Testis (tissue), 3 donors: ENCODE measurements around the gene GPHN. TPM values are rescaled to one million over a fixed set of nuclear protein-coding genes. Genes with fewer than 3 reads are reported as not detected.

Experiments
- DNase-seq: peaks from one replicate; pipeline ENCODE4 v3.0.0-alpha.2; 2019
- H3K27ac ChIP-seq, 2 donors: fragments of 200-600 bp; sonication (generic); one replicate each; pipeline ENCODE4 v1.5.1; 2019
- H3K27me3 ChIP-seq: fragments of 200-600 bp; sonication (generic); one replicate; pipeline ENCODE4 v1.5.1; 2019
- H3K36me3 ChIP-seq: fragments of 200-600 bp; sonication (generic); one replicate; pipeline ENCODE4 v1.5.1; 2017; ENCODE audit warnings: low read depth; ENCODE audit errors: missing control alignments
- H3K4me1 ChIP-seq: fragments of 200-600 bp; sonication (generic); one replicate; pipeline ENCODE4 v1.5.1; 2019
- H3K4me3 ChIP-seq, 2 donors: fragments of 200-600 bp; sonication (generic); one replicate each; pipeline ENCODE4 v1.5.1; 2017 to 2019
- H3K9me3 ChIP-seq: fragments of 200-600 bp; sonication (generic); one replicate; pipeline ENCODE4 v1.5.1; 2017
- CTCF ChIP-seq, 3 experiments: fragments of 450-650 bp in 2 of 3; fragments of 200-600 bp in 1 of 3; sonication (generic) in 1 of 3; IDR thresholded peaks; one replicate each; pipeline ENCODE4 v1.5.1; 2016 to 2019; ENCODE audit warnings: antibody characterized with exemption in 3 of 3, mild to moderate bottlenecking in 2 of 3, moderate library complexity in 1 of 3
- POLR2A ChIP-seq: fragments of 450-650 bp; IDR thresholded peaks from one replicate; pipeline ENCODE4 v1.6.1; 2017; ENCODE audit warnings: antibody characterized with exemption, mild to moderate bottlenecking, moderate library complexity
- WGBS, 2 donors: methylation state at CpG; one replicate each; pipeline ENCODE4 v1.1.5; 2018; 5-methylcytosine and 5-hydroxymethylcytosine counted together
- intact Hi-C: fragments of 100-400 bp; cut with DNase I; formaldehyde crosslinking; loops from one replicate; pipeline ENCODE4 v1.15.1; 2023; ENCODE audit warnings: low total_unique reads
- polyA plus RNA-seq: library from polyadenylated mRNA; stranded (reverse); fragments of 350-450 nt; fragmentation: Illumina TruSeq; extraction: RNeasy Lipid Tissue Mini Kit (QIAGEN cat#74804); gene quantifications from one replicate; pipeline ENCODE4 v1.2.3, GENCODE V29; 2014; ENCODE audit warnings: low read depth, low replicate concordance; ENCODE audit not compliant: insufficient read depth
- total RNA-seq, 2 donors: library from RNA; depleted of rRNA; stranded (reverse); fragments of >200 nt; gene quantifications; one replicate each; pipeline ENCODE4 v1.2.3, GENCODE V29; 2016

Gene GPHN
- total and polyA plus RNA-seq, 3 donors from 2014 or later: 14.2 to 26.5 (median 25.4) TPM

DNA sequence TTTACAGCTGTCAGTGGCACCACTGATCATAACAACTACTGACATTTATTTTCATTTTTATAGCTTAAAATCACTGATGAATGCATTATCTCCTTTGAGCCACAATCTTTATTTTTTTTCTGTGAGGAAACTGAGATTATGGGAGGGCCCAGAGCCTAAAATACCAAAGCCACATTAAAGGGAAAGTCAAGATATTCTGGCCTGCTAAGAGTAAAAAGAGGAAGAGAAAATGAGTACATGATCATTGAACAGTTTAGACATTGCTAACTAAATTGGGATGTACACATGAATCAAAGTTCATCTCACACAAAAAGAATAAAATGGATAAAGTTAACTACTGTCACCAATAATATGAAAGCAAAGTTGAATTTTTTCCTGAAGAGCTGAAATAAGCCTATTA lies 510.8 kb downstream of the GPHN start:
- Histone ChIP-seq H3K4me1 (no peaks in the 10 kb centered on the region), H3K36me3 (no peaks in the 10 kb centered on the region), H3K27ac (no peak overlapping the region), H3K9me3 (no peaks in the 10 kb centered on the region), H3K27me3 (no peaks in the 10 kb centered on the region), H3K4me3 (no peak overlapping the region)
- TF ChIP-seq POLR2A (no peak), CTCF (IDR thresholded peaks at IDR 0.05) (no peak)
- intact Hi-C loops: no loop called here
- no peak for DNase-seq

- WGBS, 2 donors: 94% methylated on average over 3 of the region's 3 CpGs
- no peak for DNase-seq
- no peaks in the 10 kb centered on the region for H3K36me3 ChIP-seq
- no peaks in the 10 kb centered on the region for H3K4me1 ChIP-seq
- no peaks in the 10 kb centered on the region for H3K27me3 ChIP-seq
- no peak overlapping the region for H3K4me3 ChIP-seq
- no peaks in the 10 kb centered on the region for H3K9me3 ChIP-seq
- no peak for TF ChIP-seq CTCF (IDR thresholded peaks at IDR 0.05)
- no peak for TF ChIP-seq POLR2A
- no peak overlapping the region for H3K27ac ChIP-seq
- intact Hi-C loops: no loop called here
Observed at GRCh38 chr14:67019796-67020195, 511.8 kb downstream of the GPHN start.

DNA sequence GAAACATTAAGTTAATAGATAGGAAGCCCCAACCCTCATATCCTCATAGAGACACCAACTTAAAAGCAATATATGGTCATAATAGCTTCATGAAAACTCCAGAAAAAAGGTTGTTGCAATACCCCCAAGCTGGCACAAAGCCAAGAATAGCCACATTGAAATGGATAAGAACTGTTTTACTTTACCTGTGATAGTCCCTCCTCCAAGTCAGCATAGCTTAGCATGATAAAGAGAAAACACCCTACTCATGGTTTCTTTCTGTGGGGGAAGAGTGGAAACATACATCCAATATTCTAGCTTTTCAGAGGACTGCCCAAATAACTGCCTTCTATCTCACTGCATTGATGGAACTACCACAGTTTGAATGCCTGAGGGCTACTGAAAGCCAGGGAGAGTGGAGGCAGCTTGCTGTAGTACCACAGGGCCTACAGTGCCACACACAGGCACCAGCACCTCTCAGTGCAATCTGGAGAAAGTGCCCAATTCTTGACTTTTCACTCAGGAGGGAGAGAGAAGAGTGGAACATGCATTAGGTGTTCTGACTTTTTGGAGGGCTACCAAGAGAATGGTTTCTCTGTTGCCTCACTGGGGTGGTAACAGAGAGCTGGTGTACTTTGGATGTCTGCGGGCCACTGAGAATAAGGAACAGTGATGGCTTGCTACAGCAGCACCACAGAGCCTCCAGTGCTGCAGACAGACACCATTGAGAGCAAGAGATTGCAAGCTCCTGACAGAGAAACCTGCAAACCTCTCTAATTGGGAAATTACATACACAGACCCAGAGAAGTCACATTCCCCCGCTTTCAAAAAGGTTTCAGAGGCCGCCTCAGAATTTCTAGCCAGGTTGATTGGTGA lies 524.2 kb downstream of the GPHN start:
- Histone ChIP-seq H3K4me3 (no peak overlapping the region), H3K27ac (no peak overlapping the region), H3K27me3 (no peaks in the 10 kb centered on the region), H3K9me3 (no peaks in the 10 kb centered on the region), H3K4me1 (no peaks in the 10 kb centered on the region), H3K36me3 (no peaks in the 10 kb centered on the region)
- WGBS, 2 donors: 94 to 99% methylated on average over 3 of the region's 3 CpGs
- no peak for DNase-seq
- intact Hi-C loops: no loop called here
- TF ChIP-seq CTCF (IDR thresholded peaks at IDR 0.05) (no peak), POLR2A (no peak)

GRCh38 chr14:67045440-67045839 lies 537.5 kb downstream of the GPHN start:
- intact Hi-C loops: no loop called here
- TF ChIP-seq POLR2A (no peak), CTCF (IDR thresholded peaks at IDR 0.05) (no peak)
- H3K27ac ChIP-seq: no peak overlapping the region
- DNase-seq: no peak
- no peaks in the 10 kb centered on the region for H3K36me3 ChIP-seq
- no peaks in the 10 kb centered on the region for H3K4me1 ChIP-seq
- H3K27me3 ChIP-seq: no peaks in the 10 kb centered on the region
- no peaks in the 10 kb centered on the region for H3K9me3 ChIP-seq
- H3K4me3 ChIP-seq: no peak overlapping the region

GRCh38 chr14:67050896-67051295 lies 542.9 kb downstream of the GPHN start:
- H3K9me3 ChIP-seq: no peaks in the 10 kb centered on the region
- H3K27me3 ChIP-seq: no peaks in the 10 kb centered on the region
- 89 to 95% methylated on average over 5 of the region's 5 CpGs for WGBS, 2 donors
- no peak overlapping the region for H3K27ac ChIP-seq
- TF ChIP-seq CTCF (IDR thresholded peaks at IDR 0.05): no peak
- no peak for TF ChIP-seq POLR2A
- DNase-seq: no peak
- no peak overlapping the region for H3K4me3 ChIP-seq
- intact Hi-C loops: no loop called here
- H3K36me3 ChIP-seq: no peaks in the 10 kb centered on the region
- H3K4me1 ChIP-seq: no peaks in the 10 kb centered on the region
